Measurements from ENCODE around the gene LCN1.

Gene LCN1

DNA sequence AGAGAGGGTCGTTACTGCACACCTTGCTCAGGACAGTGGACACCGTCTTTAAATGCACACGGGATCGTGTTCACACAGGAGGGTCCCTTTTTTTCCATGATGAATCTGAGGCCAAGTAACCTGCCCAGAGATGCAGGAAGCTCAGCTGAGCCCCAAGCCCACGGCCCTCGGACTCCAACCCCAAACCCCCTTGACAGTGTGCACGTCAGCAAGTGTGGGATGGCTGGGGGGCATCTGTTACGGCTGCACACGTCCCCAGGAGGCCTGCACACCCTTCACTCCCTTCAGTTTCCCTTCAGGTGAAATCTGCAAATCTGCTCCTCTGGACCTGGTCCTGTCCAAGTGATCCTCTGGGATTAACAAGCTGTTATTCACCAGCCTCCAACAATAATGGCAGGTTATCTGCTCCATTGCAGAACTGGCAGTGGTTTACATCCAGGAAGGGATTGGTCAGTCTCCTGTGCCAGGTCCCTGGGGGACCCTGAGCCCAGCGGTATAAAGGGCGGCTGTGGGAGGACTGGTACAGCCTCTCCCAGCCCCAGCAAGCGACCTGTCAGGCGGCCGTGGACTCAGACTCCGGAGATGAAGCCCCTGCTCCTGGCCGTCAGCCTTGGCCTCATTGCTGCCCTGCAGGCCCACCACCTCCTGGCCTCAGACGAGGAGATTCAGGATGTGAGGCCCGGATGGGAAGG is at the start of gene LCN1:
LCN1 (plus strand) TSS at position 525 of the 692 bp plus-strand sequence; CDS start at position 583, 58 bp downstream.
- TF ChIP-seq, protein P1, sequence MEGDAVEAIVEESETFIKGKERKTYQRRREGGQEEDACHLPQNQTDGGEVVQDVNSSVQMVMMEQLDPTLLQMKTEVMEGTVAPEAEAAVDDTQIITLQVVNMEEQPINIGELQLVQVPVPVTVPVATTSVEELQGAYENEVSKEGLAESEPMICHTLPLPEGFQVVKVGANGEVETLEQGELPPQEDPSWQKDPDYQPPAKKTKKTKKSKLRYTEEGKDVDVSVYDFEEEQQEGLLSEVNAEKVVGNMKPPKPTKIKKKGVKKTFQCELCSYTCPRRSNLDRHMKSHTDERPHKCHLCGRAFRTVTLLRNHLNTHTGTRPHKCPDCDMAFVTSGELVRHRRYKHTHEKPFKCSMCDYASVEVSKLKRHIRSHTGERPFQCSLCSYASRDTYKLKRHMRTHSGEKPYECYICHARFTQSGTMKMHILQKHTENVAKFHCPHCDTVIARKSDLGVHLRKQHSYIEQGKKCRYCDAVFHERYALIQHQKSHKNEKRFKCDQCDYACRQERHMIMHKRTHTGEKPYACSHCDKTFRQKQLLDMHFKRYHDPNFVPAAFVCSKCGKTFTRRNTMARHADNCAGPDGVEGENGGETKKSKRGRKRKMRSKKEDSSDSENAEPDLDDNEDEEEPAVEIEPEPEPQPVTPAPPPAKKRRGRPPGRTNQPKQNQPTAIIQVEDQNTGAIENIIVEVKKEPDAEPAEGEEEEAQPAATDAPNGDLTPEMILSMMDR (IDR thresholded peaks at IDR 0.05; ENCODE audit: insufficient read depth, low read depth, low read length, missing control alignments) = no peak
- no peak within 1 kb of the TSS for H3K4me3 ChIP-seq (ENCODE audit: low read depth, low read length)
- DNase-seq (ENCODE audit: low read depth) = no peak

DNA sequence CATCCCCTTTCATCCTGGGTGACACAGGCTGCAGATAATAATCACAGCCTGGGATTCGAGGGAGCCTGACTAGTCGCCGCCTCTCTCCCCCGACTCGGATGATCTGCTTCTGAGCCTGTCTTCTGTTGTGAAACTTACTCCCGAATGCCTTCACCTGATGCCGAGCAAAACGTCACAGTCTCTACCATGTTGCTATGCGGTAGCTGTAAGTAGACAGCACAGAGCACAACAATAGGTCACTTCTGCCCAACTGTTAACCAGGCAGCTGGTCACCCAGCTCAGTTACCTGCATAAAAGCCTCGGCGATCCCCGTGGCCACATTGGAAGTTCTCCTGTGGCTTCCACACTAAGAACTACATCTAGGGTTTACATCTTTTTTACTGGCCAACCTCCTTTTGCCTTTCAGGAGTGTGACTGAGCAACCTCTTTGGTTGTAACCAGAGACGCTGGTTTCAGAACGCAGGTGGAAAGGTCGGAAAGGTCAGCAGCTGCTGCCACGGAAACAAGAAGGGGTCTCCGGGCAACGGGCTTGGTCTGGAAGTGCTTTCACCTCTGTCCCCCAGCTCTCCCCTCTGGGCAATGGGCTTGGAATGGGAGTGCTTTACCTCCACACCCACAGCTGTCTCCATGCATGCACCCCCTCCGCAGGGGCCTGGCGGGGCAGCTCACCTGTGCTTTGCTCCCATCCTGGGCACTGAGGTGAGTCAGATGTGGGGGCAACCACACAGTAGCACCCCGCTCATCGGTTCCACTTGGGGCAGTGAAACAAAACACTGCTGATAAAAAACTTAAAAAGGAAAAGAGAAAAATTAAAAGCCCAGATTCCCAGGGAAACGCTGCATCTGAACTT is 49.2 kb upstream of the LCN1 start:
- TF ChIP-seq, protein P1 (IDR thresholded peaks at IDR 0.05; ENCODE audit: insufficient read depth, low read depth, low read length, missing control alignments) = no peak
- H3K4me3 ChIP-seq (ENCODE audit: low read depth, low read length) = no peak overlapping the region

GRCh38 chr9:135473972-135474543 is 47.2 kb upstream of the LCN1 start:
- no peak for DNase-seq (ENCODE audit: low read depth)
- H3K4me3 ChIP-seq (ENCODE audit: low read depth, low read length) = no peak overlapping the region
- TF ChIP-seq, protein P1 (IDR thresholded peaks at IDR 0.05; ENCODE audit: insufficient read depth, low read depth, low read length, missing control alignments) = no peak

More for the DNA sequence above, 49.2 kb upstream of the LCN1 start:
- DNase-seq (ENCODE audit: low read depth) = no peak

GRCh38 chr9:135474915-135475314 is 46.3 kb upstream of the LCN1 start:
- DNase-seq (ENCODE audit: low read depth) = peak; percentile 17
- no peak overlapping the region for H3K4me3 ChIP-seq (ENCODE audit: low read depth, low read length)
- TF ChIP-seq, protein P1 (IDR thresholded peaks at IDR 0.05; ENCODE audit: insufficient read depth, low read depth, low read length, missing control alignments) = peak; percentile 37

DNA sequence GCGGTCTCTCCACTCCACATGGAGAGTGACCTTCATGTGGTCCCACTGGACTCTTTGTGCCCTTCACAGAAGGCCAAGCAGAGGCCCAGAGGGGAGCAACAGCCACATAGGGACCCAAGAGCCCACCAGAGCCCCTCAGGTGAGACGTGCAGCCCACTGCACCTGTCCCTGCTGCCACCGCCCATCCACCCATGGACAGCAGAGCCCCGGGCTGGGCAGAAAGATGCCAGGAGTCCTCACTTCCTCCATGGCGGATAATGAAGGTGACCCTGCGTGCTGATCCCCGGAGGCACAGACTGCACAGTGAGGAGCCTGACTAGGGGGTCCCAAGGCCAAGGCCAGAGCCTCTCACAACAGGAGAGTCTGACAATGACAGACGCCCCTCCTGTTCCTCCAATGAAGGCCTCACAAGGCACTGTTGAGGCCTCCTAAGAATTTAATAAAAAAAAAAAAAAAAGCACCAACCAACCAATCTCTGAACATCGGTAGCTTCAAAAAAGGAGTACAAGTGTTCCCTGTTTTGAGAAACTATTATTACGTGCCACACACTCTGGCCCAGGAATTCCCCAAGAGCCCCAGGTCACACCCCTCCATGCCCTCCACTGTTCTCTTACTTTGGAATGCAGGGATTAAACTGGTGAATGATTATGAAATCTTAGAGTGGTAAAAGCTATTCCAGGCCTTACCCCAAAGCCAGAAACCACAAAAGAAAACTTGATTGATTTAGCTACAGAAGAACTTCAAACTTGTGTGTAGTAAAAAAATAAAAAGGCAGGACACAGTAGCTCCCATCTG is 44.5 kb upstream of the LCN1 start:
- TF ChIP-seq, protein P1 (IDR thresholded peaks at IDR 0.05; ENCODE audit: insufficient read depth, low read depth, low read length, missing control alignments) = no peak
- H3K4me3 ChIP-seq (ENCODE audit: low read depth, low read length) = no peak overlapping the region
- no peak for DNase-seq (ENCODE audit: low read depth)

DNA sequence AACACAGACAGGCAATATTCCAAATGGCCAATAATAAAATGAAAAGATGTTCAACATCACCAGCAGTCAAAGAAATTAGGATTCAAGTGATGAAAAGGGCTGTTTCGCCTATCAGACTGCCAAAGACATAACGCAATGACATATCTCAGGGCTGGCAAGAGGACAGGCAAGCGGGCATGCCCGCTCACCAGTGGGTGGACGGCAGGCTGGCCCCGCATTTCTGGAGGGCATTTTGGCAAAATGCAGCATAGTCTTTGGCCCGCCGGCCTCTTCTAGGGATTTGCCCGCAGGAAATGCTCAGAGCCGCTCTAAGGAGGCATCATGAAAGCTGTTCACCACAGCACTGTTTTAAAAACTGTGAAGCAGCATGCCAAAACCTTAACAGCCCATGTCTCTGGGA is 43.0 kb upstream of the LCN1 start:
- TF ChIP-seq, protein P1 (IDR thresholded peaks at IDR 0.05; ENCODE audit: insufficient read depth, low read depth, low read length, missing control alignments) = no peak
- DNase-seq (ENCODE audit: low read depth) = no peak
- no peak overlapping the region for H3K4me3 ChIP-seq (ENCODE audit: low read depth, low read length)
